Esophagus muscularis mucosa (tissue), 3 donors: ENCODE results near the gene SARM1.

ENCODE experiments used
- CTCF ChIP-seq, 3 experiments: fragments of 200-600 bp in 2 of 3; fragments of 450-650 bp in 1 of 3; sonication (generic) in 2 of 3; IDR thresholded peaks; one replicate each; pipeline ENCODE4 v1.5.1; 2017 to 2019; ENCODE audit warnings: antibody characterized with exemption in 3 of 3, mild to moderate bottlenecking in 2 of 3, moderate library complexity in 1 of 3
- EP300 ChIP-seq: sonication (generic); formaldehyde crosslinking; IDR thresholded peaks from one replicate; pipeline ENCODE4 v1.6.1; 2017; ENCODE audit warnings: antibody characterized with exemption

DNA sequence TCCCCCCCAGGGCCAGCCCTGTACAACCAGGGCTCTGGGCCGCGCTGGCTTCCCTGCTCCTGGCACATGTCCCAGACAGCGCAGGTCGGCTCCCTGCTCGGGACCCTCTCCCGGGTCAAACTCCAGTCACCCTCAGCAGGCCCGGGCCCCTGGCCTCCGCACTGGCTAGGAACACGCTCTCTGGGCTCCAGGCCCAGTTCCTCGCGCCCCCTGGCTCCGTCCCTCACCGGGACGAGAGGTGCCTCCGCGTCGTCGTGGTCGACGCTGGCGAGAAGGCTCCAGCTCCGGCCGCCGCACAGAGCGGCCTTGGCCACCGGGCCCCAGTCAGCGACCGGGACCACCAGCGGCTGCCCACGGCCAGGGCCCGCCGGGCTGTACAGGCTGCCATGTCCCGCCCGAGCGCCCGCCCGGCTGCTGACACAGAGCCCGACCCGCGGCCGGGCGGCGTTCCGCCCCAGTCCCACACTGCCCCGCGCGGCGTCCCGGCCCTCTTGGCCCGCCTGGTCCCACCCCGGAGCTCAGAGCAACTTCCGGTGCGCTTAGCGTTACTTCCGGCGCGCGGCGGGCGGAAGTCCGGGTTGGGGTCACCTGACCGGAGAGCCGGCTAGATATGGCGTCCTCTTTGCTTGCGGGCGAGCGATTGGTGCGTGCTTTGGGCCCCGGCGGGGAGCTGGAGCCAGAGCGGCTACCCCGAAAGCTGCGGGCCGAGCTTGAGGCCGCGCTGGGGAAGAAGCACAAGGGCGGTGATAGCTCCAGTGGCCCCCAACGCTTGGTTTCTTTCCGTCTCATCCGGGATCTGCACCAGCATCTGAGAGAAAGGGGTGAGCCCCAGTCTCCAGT, 14.2 kb upstream of the SARM1 start, which contains the start of gene POLDIP2:
- TF ChIP-seq CTCF (IDR thresholded peaks at IDR 0.05): peak in 1 of 3 experiments; percentile 38
- TF ChIP-seq EP300: no peak
